SU-DHL-6 (cell line): Measurements from ENCODE around the gene PDE6H.

Experiments used
- CTCF ChIP-seq: fragments of 200-600 bp; sonication (generic); IDR thresholded peaks from one replicate; pipeline ENCODE4 v1.5.1; 2017; ENCODE audit warnings: antibody characterized with exemption, mild to moderate bottlenecking, low read length, moderate library complexity; ENCODE audit not compliant: insufficient read depth, poor library complexity, severe bottlenecking
- EZH2phosphoT487 ChIP-seq: fragments of 200-600 bp; sonication (generic), shearing (Covaris generic); conservative IDR thresholded peaks from 2 replicates; pipeline ENCODE4 v1.6.1; 2018; ENCODE audit warnings: mild to moderate bottlenecking, antibody characterized with exemption, low read length, moderate library complexity, mixed read lengths

GRCh38 chr12:14936224-14936861, 36.5 kb upstream of the PDE6H start:
- TF ChIP-seq CTCF, result peak; percentile 29
- TF ChIP-seq EZH2phosphoT487, result no peak
